EH (cell line): ENCODE results near the gene ZNF418.
A peak's percentile ranks its signal among the peaks of the same experiment; 100 is the strongest.

Experiments
- DNase-seq: peaks from one replicate; pipeline ENCODE4 v3.0.0-alpha.2; 2015; ENCODE audit warnings: low read depth

The ZNF418 gene

GRCh38 chr19:57934820-57935665, at the start of gene ZNF418:
TSS of gene ZNF418 (minus strand) at chr19:57935402. CDS start at chr19:57933822, 1,580 bp downstream.
- DNase-seq: peak; percentile 71

GRCh38 chr19:57978586-57979289, 43.5 kb upstream of the ZNF418 start:
- DNase-seq: peak; percentile 6

- no peak for DNase-seq
Measured at GRCh38 chr19:57974434-57974833, 39.2 kb upstream of the ZNF418 start, which contains the start of gene C19orf18. TSS of gene C19orf18 (minus strand) at chr19:57974534. CDS start at chr19:57974432, 102 bp downstream.

GRCh38 chr19:57964761-57965160, 29.6 kb upstream of the ZNF418 start:
- DNase-seq: no peak

GRCh38 chr19:57961785-57962184, 26.6 kb upstream of the ZNF418 start:
- DNase-seq: no peak

- no peak for DNase-seq
Measured at GRCh38 chr19:57954996-57955395, 19.8 kb upstream of the ZNF418 start.

GRCh38 chr19:57949702-57950101, 14.5 kb upstream of the ZNF418 start:
- no peak for DNase-seq

GRCh38 chr19:57949296-57949695, 14.1 kb upstream of the ZNF418 start:
- no peak for DNase-seq

GRCh38 chr19:57947419-57948134, 12.4 kb upstream of the ZNF418 start, which contains the start of gene ZNF256:
TSS of gene ZNF256 (minus strand) at chr19:57947706. CDS start at chr19:57947474, 232 bp downstream.
- peak; percentile 91 for DNase-seq

- no peak for DNase-seq
Measured at GRCh38 chr19:57947088-57947418, 11.9 kb upstream of the ZNF418 start.

- DNase-seq: no peak
Measured at GRCh38 chr19:57946316-57946715, 11.1 kb upstream of the ZNF418 start.

- DNase-seq: no peak
Measured at GRCh38 chr19:57941593-57941992, 6.4 kb upstream of the ZNF418 start.

- DNase-seq: no peak
Measured at GRCh38 chr19:57935731-57936130, 529 bp upstream of the ZNF418 start.

- no peak for DNase-seq
Measured at GRCh38 chr19:57927587-57927986, 7.6 kb downstream of the ZNF418 start.

- DNase-seq: peak; percentile 96
Measured at GRCh38 chr19:57916168-57916995, 18.8 kb downstream of the ZNF418 start, which contains the start of gene ZNF417. TSS of gene ZNF417 (minus strand) at chr19:57916592. CDS start at chr19:57916411, 181 bp downstream.

- no peak for DNase-seq
Measured at GRCh38 chr19:57914531-57914930, 20.7 kb downstream of the ZNF418 start.

GRCh38 chr19:57907394-57907793, 27.8 kb downstream of the ZNF418 start:
- DNase-seq: no peak

GRCh38 chr19:57905258-57905657, 29.9 kb downstream of the ZNF418 start:
- DNase-seq: no peak

GRCh38 chr19:57903618-57904184, 31.5 kb downstream of the ZNF418 start:
- DNase-seq: no peak

GRCh38 chr19:57900311-57900710, 34.9 kb downstream of the ZNF418 start:
- no peak for DNase-seq

- peak; percentile 73 for DNase-seq
Measured at GRCh38 chr19:57890706-57891105, 44.5 kb downstream of the ZNF418 start.
